Lower leg skin (tissue), 4 donors: Measurements from ENCODE around the gene ABCC1. TPM values are rescaled to one million over a fixed set of nuclear protein-coding genes. Genes with fewer than 3 reads are reported as not detected.

ENCODE experiments used
- DNase-seq, 2 donors: peaks; one replicate each; pipeline ENCODE4 v3.0.0-alpha.2; 2019; ENCODE audit warnings: low spot score in 2 of 2
- H3K4me3 ChIP-seq: fragments of 200-600 bp; sonication (generic); 2 replicates; pipeline ENCODE4 v1.5.1; 2017; ENCODE audit warnings: mild to moderate bottlenecking, low read depth; ENCODE audit not compliant: poor library complexity, severe bottlenecking
- POLR2A ChIP-seq, 2 donors: fragments of 450-650 bp; IDR thresholded peaks; one replicate each; pipeline ENCODE4 v1.6.1; 2016 to 2017; ENCODE audit warnings: antibody characterized with exemption in 2 of 2, mild to moderate bottlenecking in 1 of 2, moderate library complexity in 1 of 2
- WGBS, 2 donors: methylation state at CpG; one replicate each; pipeline ENCODE4 v1.1.5; 2018; 5-methylcytosine and 5-hydroxymethylcytosine counted together
- intact Hi-C: fragments of 100-400 bp; cut with DNase I; formaldehyde crosslinking; loops from one replicate; pipeline ENCODE4 v1.15.0; 2023; ENCODE audit warnings: low total_unique reads
- total RNA-seq, 4 donors: library from RNA; depleted of rRNA; stranded (reverse); fragments of >200 nt; gene quantifications; one replicate each; pipeline ENCODE4 v1.1.0, GENCODE V29; 2016
- TF ChIP-seq, protein P1 (sequence below), 3 donors: fragments of 450-650 bp; IDR thresholded peaks; one replicate each; pipeline ENCODE4 v1.5.1; 2016; ENCODE audit warnings: antibody characterized with exemption in 3 of 3, mild to moderate bottlenecking in 3 of 3, moderate library complexity in 2 of 3

ABCC1 gene
- total RNA-seq, 4 donors from 2014 or later = 16.4 to 25.3 (median 21.8) TPM

- TF ChIP-seq, protein P1, sequence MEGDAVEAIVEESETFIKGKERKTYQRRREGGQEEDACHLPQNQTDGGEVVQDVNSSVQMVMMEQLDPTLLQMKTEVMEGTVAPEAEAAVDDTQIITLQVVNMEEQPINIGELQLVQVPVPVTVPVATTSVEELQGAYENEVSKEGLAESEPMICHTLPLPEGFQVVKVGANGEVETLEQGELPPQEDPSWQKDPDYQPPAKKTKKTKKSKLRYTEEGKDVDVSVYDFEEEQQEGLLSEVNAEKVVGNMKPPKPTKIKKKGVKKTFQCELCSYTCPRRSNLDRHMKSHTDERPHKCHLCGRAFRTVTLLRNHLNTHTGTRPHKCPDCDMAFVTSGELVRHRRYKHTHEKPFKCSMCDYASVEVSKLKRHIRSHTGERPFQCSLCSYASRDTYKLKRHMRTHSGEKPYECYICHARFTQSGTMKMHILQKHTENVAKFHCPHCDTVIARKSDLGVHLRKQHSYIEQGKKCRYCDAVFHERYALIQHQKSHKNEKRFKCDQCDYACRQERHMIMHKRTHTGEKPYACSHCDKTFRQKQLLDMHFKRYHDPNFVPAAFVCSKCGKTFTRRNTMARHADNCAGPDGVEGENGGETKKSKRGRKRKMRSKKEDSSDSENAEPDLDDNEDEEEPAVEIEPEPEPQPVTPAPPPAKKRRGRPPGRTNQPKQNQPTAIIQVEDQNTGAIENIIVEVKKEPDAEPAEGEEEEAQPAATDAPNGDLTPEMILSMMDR (IDR thresholded peaks at IDR 0.05) = no peak
- TF ChIP-seq POLR2A (IDR thresholded peaks at IDR 0.05) = no peak
- DNase-seq = no peak
- H3K4me3 ChIP-seq = no peak overlapping the region
- WGBS, 2 donors = 86 to 91% methylated on average over 14 of the region's 14 CpGs
- intact Hi-C loops = no loop called here
These were observed 219.0 kb downstream of the ABCC1 start for GRCh38 chr16:16168431-16168830.

DNA sequence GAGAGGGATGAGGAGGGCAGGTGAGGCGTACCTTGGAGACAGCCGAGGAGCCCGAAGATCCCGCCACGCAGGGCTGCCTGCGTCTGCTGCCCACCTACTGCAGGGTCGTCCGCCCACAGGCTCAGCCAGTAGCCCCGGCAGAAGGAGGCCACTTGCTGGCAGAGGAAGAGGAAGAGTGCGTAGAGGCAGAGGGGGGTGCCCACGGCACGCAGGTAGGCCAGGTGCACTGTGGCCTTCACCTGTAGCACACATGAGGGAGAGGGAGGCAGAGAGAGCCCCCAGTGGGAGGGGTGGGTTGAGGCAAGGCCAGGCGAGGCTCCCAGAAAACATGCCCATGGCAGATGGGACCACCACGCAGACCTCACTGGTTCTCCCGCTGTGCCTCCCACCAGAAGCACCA lies 220.2 kb downstream of the ABCC1 start:
- intact Hi-C loops = no loop called here
- DNase-seq = no peak
- H3K4me3 ChIP-seq = no peak overlapping the region
- WGBS, 2 donors = 89 to 92% methylated on average over 15 of the region's 15 CpGs
- no peak for TF ChIP-seq POLR2A (IDR thresholded peaks at IDR 0.05)
- TF ChIP-seq, protein P1 (IDR thresholded peaks at IDR 0.05) = no peak

DNA sequence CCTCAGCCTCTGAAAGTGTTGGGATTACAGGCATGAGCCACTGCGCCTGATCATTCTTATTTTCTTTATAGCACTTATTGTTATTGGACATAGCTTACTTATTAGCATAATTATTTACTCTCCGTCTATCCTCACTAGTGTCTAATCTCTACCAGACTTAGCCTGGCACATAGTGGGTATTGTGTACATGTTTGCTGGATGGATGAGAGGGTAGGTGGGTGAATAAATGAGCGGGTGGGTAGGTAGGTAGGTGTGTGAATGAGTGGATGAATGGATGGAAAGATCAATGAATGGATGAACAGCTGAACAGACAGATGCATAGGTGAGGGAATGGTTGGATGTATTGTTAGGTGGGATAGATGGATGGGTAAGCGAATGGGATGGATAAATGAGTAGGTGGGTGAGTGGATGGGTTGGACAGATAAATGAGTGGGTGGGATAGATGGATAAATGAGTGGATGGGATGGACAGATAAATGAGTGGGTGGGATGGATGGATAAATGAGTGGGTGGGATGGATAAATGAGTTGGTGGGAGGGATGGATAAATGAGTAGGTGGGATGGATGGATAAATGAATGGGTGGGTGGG lies 222.0 kb downstream of the ABCC1 start:
- 85 to 90% methylated on average over 3 to 4 of the region's 4 CpGs for WGBS, 2 donors
- DNase-seq = no peak
- intact Hi-C loops = no loop called here
- no peak overlapping the region for H3K4me3 ChIP-seq
- TF ChIP-seq, protein P1 (IDR thresholded peaks at IDR 0.05) = no peak
- TF ChIP-seq POLR2A (IDR thresholded peaks at IDR 0.05) = no peak

- 85 to 90% methylated on average over 4 of the region's 4 CpGs for WGBS, 2 donors
- intact Hi-C loops = no loop called here
- TF ChIP-seq, protein P1 (IDR thresholded peaks at IDR 0.05) = no peak
- no peak for TF ChIP-seq POLR2A (IDR thresholded peaks at IDR 0.05)
- no peak for DNase-seq
- no peak overlapping the region for H3K4me3 ChIP-seq
These were observed 223.6 kb downstream of the ABCC1 start for GRCh38 chr16:16172991-16173390.

DNA sequence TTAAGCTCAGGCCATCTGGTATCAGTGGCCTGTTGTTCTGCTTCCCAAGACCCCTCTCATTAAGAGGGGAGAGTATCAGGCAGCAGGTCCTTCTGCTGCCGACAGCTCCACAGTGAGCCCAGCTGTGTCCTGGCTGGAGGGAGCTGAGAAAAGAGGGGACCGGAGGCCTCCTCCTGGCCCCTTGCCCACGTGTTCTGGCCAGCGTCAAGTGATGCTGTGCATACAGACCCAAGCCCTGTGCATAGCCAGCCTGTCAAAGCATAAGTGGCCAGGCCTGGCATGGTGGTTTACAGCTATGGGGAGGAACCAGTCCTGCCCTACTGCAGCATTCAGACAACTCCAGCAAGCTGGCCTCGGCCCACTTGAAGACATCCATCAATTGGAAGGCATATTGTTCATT lies 225.9 kb downstream of the ABCC1 start:
- DNase-seq = no peak
- intact Hi-C loops = no loop called here
- H3K4me3 ChIP-seq = no peak overlapping the region
- 76 to 88% methylated on average over 4 of the region's 5 CpGs for WGBS, 2 donors
- TF ChIP-seq, protein P1 (IDR thresholded peaks at IDR 0.05) = no peak
- TF ChIP-seq POLR2A (IDR thresholded peaks at IDR 0.05) = no peak

DNA sequence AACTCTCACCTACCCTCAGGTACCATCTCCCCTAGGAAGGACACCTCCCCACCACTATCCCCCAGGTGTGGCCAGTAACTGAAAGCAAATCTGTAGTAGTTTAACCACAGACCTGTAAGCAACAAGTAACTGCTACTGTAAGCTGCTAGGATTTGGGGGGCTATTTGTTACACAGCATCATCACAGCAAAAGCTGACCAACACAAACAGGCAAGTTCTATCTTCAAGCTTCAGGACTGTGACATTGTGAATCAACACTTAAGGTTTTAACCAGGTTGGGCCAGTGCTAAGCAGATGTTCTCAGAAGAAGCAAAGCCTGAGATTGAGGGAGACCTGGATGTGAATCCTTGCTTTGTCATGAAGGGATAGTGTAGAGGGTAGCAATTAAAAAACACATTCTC lies 226.9 kb downstream of the ABCC1 start:
- DNase-seq = no peak
- intact Hi-C loops = no loop called here

More for the DNA sequence above, 226.9 kb downstream of the ABCC1 start:
- TF ChIP-seq, protein P1 (IDR thresholded peaks at IDR 0.05) = no peak
- TF ChIP-seq POLR2A (IDR thresholded peaks at IDR 0.05) = no peak
- no peak overlapping the region for H3K4me3 ChIP-seq
